Breast epithelium (tissue), 4 donors: Measurements from ENCODE around the gene SPATA19. TPM values are rescaled to one million over a fixed set of nuclear protein-coding genes. Genes with fewer than 3 reads are reported as not detected.

Source experiments
- DNase-seq, 2 donors: peaks; one replicate each; pipeline ENCODE4 v3.0.0-alpha.2; 2019; ENCODE audit warnings: low spot score in 2 of 2
- H3K27ac ChIP-seq, 2 donors: fragments of 200-600 bp; sonication (generic) in 1 of 2; one replicate each; pipeline ENCODE4 v1.5.1; 2016 to 2019; ENCODE audit warnings: mild to moderate bottlenecking in 1 of 2
- H3K27me3 ChIP-seq, 2 donors: fragments of 200-600 bp; sonication (generic) in 1 of 2; one replicate each; pipeline versions ENCODE4 v1.5.1 to v1.6.0; 2017 to 2019; ENCODE audit warnings: control low read depth in 1 of 2, mild to moderate bottlenecking in 1 of 2
- H3K36me3 ChIP-seq: fragments of 200-600 bp; one replicate; pipeline ENCODE4 v1.5.1; 2019
- H3K4me1 ChIP-seq, 2 donors: fragments of 200-600 bp; sonication (generic); one replicate each; pipeline ENCODE4 v1.5.1; 2016 to 2019; ENCODE audit warnings: control low read depth in 1 of 2
- H3K4me3 ChIP-seq, 3 donors: fragments of 200-600 bp; sonication (generic); 1 replicate in 2 of 3; 2 replicates in 1 of 3; pipeline ENCODE4 v1.5.1; 2016 to 2019; ENCODE audit warnings: mild to moderate bottlenecking in 3 of 3, moderate library complexity in 2 of 3
- H3K9me3 ChIP-seq, 2 donors: fragments of 200-600 bp; sonication (generic) in 1 of 2; one replicate each; pipeline ENCODE4 v1.5.1; 2016 to 2019; ENCODE audit warnings: control low read depth in 1 of 2
- CTCF ChIP-seq, 3 donors: fragments of 450-650 bp; IDR thresholded peaks; one replicate each; pipeline ENCODE4 v1.5.1; 2016 to 2017; ENCODE audit warnings: antibody characterized with exemption in 3 of 3, mild to moderate bottlenecking in 3 of 3, moderate library complexity in 3 of 3
- POLR2A ChIP-seq: fragments of 450-650 bp; IDR thresholded peaks from one replicate; pipeline ENCODE4 v1.6.1; 2016; ENCODE audit warnings: antibody characterized with exemption, mild to moderate bottlenecking, moderate library complexity
- POLR2AphosphoS5 ChIP-seq, 3 donors: sonication (generic); formaldehyde crosslinking; IDR thresholded peaks; one replicate each; pipeline ENCODE4 v1.6.1; 2017; ENCODE audit warnings: antibody characterized with exemption in 3 of 3
- intact Hi-C: fragments of 100-400 bp; cut with DNase I; formaldehyde crosslinking; loops from one replicate; pipeline ENCODE4 v1.15.1; 2023; ENCODE audit warnings: low total_unique reads
- total RNA-seq, 3 donors: library from RNA; depleted of rRNA; stranded (reverse); fragments of >200 nt; gene quantifications; one replicate each; pipeline ENCODE4 v1.1.0, GENCODE V29; 2016

The SPATA19 gene
- total RNA-seq, 3 donors from 2014 or later: not detected

- H3K9me3 ChIP-seq: no peaks in the 10 kb centered on the region
- H3K27me3 ChIP-seq: peaks cover 0 to 23% of the 10 kb centered on the region in 2 donors
- no peak for TF ChIP-seq CTCF (IDR thresholded peaks at IDR 0.05)
- H3K36me3 ChIP-seq: no peaks in the 10 kb centered on the region
- no peaks in the 10 kb centered on the region for H3K4me1 ChIP-seq
- no peak for DNase-seq
- H3K4me3 ChIP-seq: no peak overlapping the region
- H3K27ac ChIP-seq: no peak overlapping the region
- intact Hi-C loops: no loop called here
Observed at GRCh38 chr11:133827556-133827955, 17.8 kb downstream of the SPATA19 start.

- H3K4me3 ChIP-seq: no peak overlapping the region
- intact Hi-C loops: no loop called here
- no peak for DNase-seq
- no peak for TF ChIP-seq POLR2AphosphoS5 (IDR thresholded peaks at IDR 0.05)
- no peak for TF ChIP-seq CTCF (IDR thresholded peaks at IDR 0.05)
- no peak for TF ChIP-seq POLR2A
- no peaks in the 10 kb centered on the region for H3K4me1 ChIP-seq
- peaks cover 0 to 17% of the 10 kb centered on the region in 2 donors for H3K27me3 ChIP-seq
- no peak overlapping the region for H3K27ac ChIP-seq
- H3K36me3 ChIP-seq: no peaks in the 10 kb centered on the region
- no peaks in the 10 kb centered on the region for H3K9me3 ChIP-seq
Observed at GRCh38 chr11:133826866-133827265, 18.4 kb downstream of the SPATA19 start.

- H3K36me3 ChIP-seq: no peaks in the 10 kb centered on the region
- no peak overlapping the region for H3K4me3 ChIP-seq
- H3K4me1 ChIP-seq: no peaks in the 10 kb centered on the region
- H3K27ac ChIP-seq: no peak overlapping the region
- no peaks in the 10 kb centered on the region for H3K9me3 ChIP-seq
- TF ChIP-seq CTCF (IDR thresholded peaks at IDR 0.05) (no peak), POLR2AphosphoS5 (IDR thresholded peaks at IDR 0.05) (no peak), POLR2A (no peak)
- H3K27me3 ChIP-seq: peaks cover 0 to 6% of the 10 kb centered on the region in 2 donors
- no peak for DNase-seq
- intact Hi-C loops: no loop called here
Observed at GRCh38 chr11:133825666-133826065, 19.6 kb downstream of the SPATA19 start.

- H3K27ac ChIP-seq: no peak overlapping the region
- TF ChIP-seq POLR2AphosphoS5 (IDR thresholded peaks at IDR 0.05): no peak
- TF ChIP-seq CTCF (IDR thresholded peaks at IDR 0.05): no peak
- no peak for TF ChIP-seq POLR2A
- H3K36me3 ChIP-seq: no peaks in the 10 kb centered on the region
- no peaks in the 10 kb centered on the region for H3K9me3 ChIP-seq
- DNase-seq: no peak
- H3K4me3 ChIP-seq: no peak overlapping the region
- no peaks in the 10 kb centered on the region for H3K4me1 ChIP-seq
- intact Hi-C loops: no loop called here
- H3K27me3 ChIP-seq: peaks cover 0 to 6% of the 10 kb centered on the region in 2 donors
Observed at GRCh38 chr11:133825156-133825555, 20.2 kb downstream of the SPATA19 start.

GRCh38 chr11:133824593-133824992, 20.7 kb downstream of the SPATA19 start:
- no peaks in the 10 kb centered on the region for H3K4me1 ChIP-seq
- TF ChIP-seq CTCF (IDR thresholded peaks at IDR 0.05): no peak
- no peak for TF ChIP-seq POLR2A
- TF ChIP-seq POLR2AphosphoS5 (IDR thresholded peaks at IDR 0.05): no peak
- no peak overlapping the region for H3K27ac ChIP-seq
- no peaks in the 10 kb centered on the region for H3K36me3 ChIP-seq
- intact Hi-C loops: no loop called here
- H3K9me3 ChIP-seq: no peaks in the 10 kb centered on the region
- no peak for DNase-seq
- peaks cover 0 to 6% of the 10 kb centered on the region in 2 donors for H3K27me3 ChIP-seq
- H3K4me3 ChIP-seq: no peak overlapping the region
